ENCODE results near the gene YAP1. TPM values are rescaled to one million over a fixed set of nuclear protein-coding genes. Genes with fewer than 3 reads are reported as not detected.

The YAP1 gene
- total RNA-seq, 1 donor from 2014 or later: 84.8 TPM

GRCh38 chr11:102201776-102202175 lies 91.5 kb downstream of the YAP1 start:
- no peak for DNase-seq (ENCODE audit: low read depth)
- no peak for TF ChIP-seq CTCF (conservative IDR thresholded peaks at IDR 0.05; ENCODE audit: low read depth, low read length)
- H3K4me3 ChIP-seq (ENCODE audit: low read depth, low read length): no peak overlapping the region

- H3K4me3 ChIP-seq (ENCODE audit: low read depth, low read length): no peak overlapping the region
- no peak for TF ChIP-seq CTCF (conservative IDR thresholded peaks at IDR 0.05; ENCODE audit: low read depth, low read length)
- DNase-seq (ENCODE audit: low read depth): no peak
Observed at GRCh38 chr11:102202972-102203371, 92.7 kb downstream of the YAP1 start.

GRCh38 chr11:102204174-102204573 lies 93.9 kb downstream of the YAP1 start:
- H3K4me3 ChIP-seq (ENCODE audit: low read depth, low read length): no peak overlapping the region
- no peak for DNase-seq (ENCODE audit: low read depth)
- TF ChIP-seq CTCF (conservative IDR thresholded peaks at IDR 0.05; ENCODE audit: low read depth, low read length): no peak

GRCh38 chr11:102205805-102206204 lies 95.6 kb downstream of the YAP1 start:
- DNase-seq (ENCODE audit: low read depth): no peak
- no peak for TF ChIP-seq CTCF (conservative IDR thresholded peaks at IDR 0.05; ENCODE audit: low read depth, low read length)

GRCh38 chr11:102208835-102209234 lies 98.6 kb downstream of the YAP1 start:
- DNase-seq (ENCODE audit: low read depth): no peak
- TF ChIP-seq CTCF (conservative IDR thresholded peaks at IDR 0.05; ENCODE audit: low read depth, low read length): no peak
- no peak overlapping the region for H3K4me3 ChIP-seq (ENCODE audit: low read depth, low read length)

More at GRCh38 chr11:102205805-102206204, 95.6 kb downstream of the YAP1 start:
- H3K4me3 ChIP-seq (ENCODE audit: low read depth, low read length): no peak overlapping the region

GRCh38 chr11:102214623-102215022 lies 104.4 kb downstream of the YAP1 start:
- H3K4me3 ChIP-seq (ENCODE audit: low read depth, low read length): no peak overlapping the region
- no peak for TF ChIP-seq CTCF (conservative IDR thresholded peaks at IDR 0.05; ENCODE audit: low read depth, low read length)
- DNase-seq (ENCODE audit: low read depth): no peak

GRCh38 chr11:102216433-102217075 lies 106.3 kb downstream of the YAP1 start:
- no peak overlapping the region for H3K4me3 ChIP-seq (ENCODE audit: low read depth, low read length)
- DNase-seq (ENCODE audit: low read depth): no peak

More at GRCh38 chr11:102216433-102217075, 106.3 kb downstream of the YAP1 start:
- TF ChIP-seq CTCF (conservative IDR thresholded peaks at IDR 0.05; ENCODE audit: low read depth, low read length): no peak

Measured in epithelial cell of proximal tubule (primary cell).